ENCODE data around the gene TCERG1L. TPM values are rescaled to one million over a fixed set of nuclear protein-coding genes. Genes with fewer than 3 reads are reported as not detected.

TCERG1L gene
- total RNA-seq, 1 donor from 2014 or later: not detected

- DNase-seq (ENCODE audit: low read depth): no peak
These were observed 40.2 kb downstream of the TCERG1L start for GRCh38 chr10:131271195-131271880.

GRCh38 chr10:131270461-131271190 lies 40.9 kb downstream of the TCERG1L start:
- DNase-seq (ENCODE audit: low read depth): no peak

GRCh38 chr10:131269776-131270460 lies 41.6 kb downstream of the TCERG1L start:
- no peak for DNase-seq (ENCODE audit: low read depth)

- DNase-seq (ENCODE audit: low read depth): no peak
These were observed 43.8 kb downstream of the TCERG1L start for GRCh38 chr10:131267814-131268095.

GRCh38 chr10:131266936-131267813 lies 44.3 kb downstream of the TCERG1L start:
- no peak for DNase-seq (ENCODE audit: low read depth)

- no peak for DNase-seq (ENCODE audit: low read depth)
These were observed 47.3 kb downstream of the TCERG1L start for GRCh38 chr10:131264110-131264788.

- DNase-seq (ENCODE audit: low read depth): no peak
These were observed 49.5 kb downstream of the TCERG1L start for GRCh38 chr10:131261890-131262475.

- DNase-seq (ENCODE audit: low read depth): no peak
These were observed 50.9 kb downstream of the TCERG1L start for GRCh38 chr10:131260452-131261211.

GRCh38 chr10:131260031-131260430 lies 51.5 kb downstream of the TCERG1L start:
- no peak for DNase-seq (ENCODE audit: low read depth)

GRCh38 chr10:131259535-131259934 lies 52.0 kb downstream of the TCERG1L start:
- no peak for DNase-seq (ENCODE audit: low read depth)

- no peak for DNase-seq (ENCODE audit: low read depth)
These were observed 53.3 kb downstream of the TCERG1L start for GRCh38 chr10:131258256-131258655.

GRCh38 chr10:131257027-131257426 lies 54.5 kb downstream of the TCERG1L start:
- DNase-seq (ENCODE audit: low read depth): no peak

- no peak for DNase-seq (ENCODE audit: low read depth)
These were observed 56.7 kb downstream of the TCERG1L start for GRCh38 chr10:131254859-131255252.

- DNase-seq (ENCODE audit: low read depth): no peak
These were observed 57.3 kb downstream of the TCERG1L start for GRCh38 chr10:131253931-131254858.

GRCh38 chr10:131252567-131253276 lies 58.8 kb downstream of the TCERG1L start:
- no peak for DNase-seq (ENCODE audit: low read depth)

GRCh38 chr10:131251146-131251541 lies 60.4 kb downstream of the TCERG1L start:
- DNase-seq (ENCODE audit: low read depth): no peak

GRCh38 chr10:131250454-131251145 lies 60.9 kb downstream of the TCERG1L start:
- DNase-seq (ENCODE audit: low read depth): no peak

GRCh38 chr10:131249955-131250344 lies 61.6 kb downstream of the TCERG1L start:
- no peak for DNase-seq (ENCODE audit: low read depth)

Data from renal cortical epithelial cell (primary cell).